A549 (cell line): ENCODE results near the gene LMBR1. TPM values are rescaled to one million over a fixed set of nuclear protein-coding genes. Genes with fewer than 3 reads are reported as not detected.
A peak's percentile ranks its signal among the peaks of the same experiment; 100 is the strongest.

Experiments used
- ATAC-seq, 2 experiments: fragments of 200-7000 bp in 1 of 2; fragments of >200 bp in 1 of 2; cut with Nextera tagmentation in 1 of 2; cut with Tn5 transposase in 1 of 2; 3 replicates each; pipeline versions ENCODE4 v1.8.0 to v1.9.1; 2018 to 2020; ENCODE audit warnings: mild to moderate bottlenecking in 1 of 2, moderate library complexity in 1 of 2
- CTCF ChIA-PET: fragments of 300-600 bp; sonication (Branson Sonifier 250); formaldehyde crosslinking; extraction: SDS; loops from one replicate; lab custom pipeline; 2021; ENCODE audit warnings: antibody characterized with exemption, inconsistent platforms; lab: Yijun Ruan, JAX
- POLR2A ChIA-PET: fragments of 350-600 bp; formaldehyde crosslinking; extraction: SDS; loops from one replicate; lab custom pipeline; 2021; ENCODE audit warnings: antibody characterized with exemption, inconsistent platforms; lab: Yijun Ruan, JAX
- DNase-seq, 2 experiments: peaks; one replicate each; pipeline versions ENCODE4 v3.0.0 to v3.0.0-alpha.2; 2011 to 2016; ENCODE audit warnings: low read depth in 1 of 2, low spot score in 1 of 2
- FAIRE-seq: peaks from 2 replicates; lab custom pipeline; 2011; peaks lifted over from hg19 to GRCh38; lab: Jason Lieb, UNC
- H3K27ac ChIP-seq, 2 experiments: fragments of >200 bp; sonication (Bioruptor Twin); formaldehyde crosslinking; 3 replicates each; pipeline ENCODE4 v1.5.1; 2016 to 2017
- H3K4me1 ChIP-seq: fragments of >200 bp; sonication (Bioruptor Twin); formaldehyde crosslinking; 3 replicates; pipeline ENCODE4 v1.6.1; 2016
- H3K4me2 ChIP-seq: fragments of >200 bp; sonication (Bioruptor Twin); formaldehyde crosslinking; 3 replicates; pipeline ENCODE4 v1.6.1; 2016
- H3K4me3 ChIP-seq: fragments of >200 bp; sonication (Bioruptor Twin); formaldehyde crosslinking; 3 replicates; pipeline ENCODE4 v1.5.1; 2016
- H3K9me3 ChIP-seq: fragments of >200 bp; sonication (Bioruptor Twin); formaldehyde crosslinking; 3 replicates; pipeline ENCODE4 v1.6.1; 2016
- CBX2 ChIP-seq: fragments of 200-600 bp; sonication (generic); IDR thresholded peaks from 2 replicates; pipeline ENCODE4 v1.6.1; 2016; ENCODE audit warnings: low read depth, mild to moderate bottlenecking, borderline replicate concordance
- CBX8 ChIP-seq: fragments of 200-600 bp; sonication (generic); IDR thresholded peaks from 2 replicates; pipeline ENCODE4 v1.6.1; 2016
- FOSB ChIP-seq: fragments of 250-450 bp; sonication (Bioruptor Pico); IDR thresholded peaks from 2 replicates; pipeline ENCODE4 v1.5.0; 2020; ENCODE audit warnings: mild to moderate bottlenecking, moderate library complexity
- FOXS1 ChIP-seq: fragments of 250-450 bp; sonication (Bioruptor Pico); IDR thresholded peaks from 2 replicates; pipeline ENCODE4 v1.5.0; 2020; ENCODE audit warnings: mild to moderate bottlenecking, moderate library complexity
- GATA3 ChIP-seq: IDR thresholded peaks from 2 replicates; pipeline ENCODE4 v1.6.1; 2012; ENCODE audit warnings: borderline replicate concordance
- HOXA7 ChIP-seq: fragments of 250-450 bp; sonication (Bioruptor Pico); IDR thresholded peaks from 2 replicates; pipeline ENCODE4 v1.5.0; 2020; ENCODE audit warnings: mild to moderate bottlenecking, moderate library complexity
- HOXB13 ChIP-seq: fragments of 250-450 bp; sonication (Bioruptor Pico); IDR thresholded peaks from 2 replicates; pipeline ENCODE4 v1.5.0; 2020; ENCODE audit warnings: low read depth, mild to moderate bottlenecking, moderate library complexity
- MAFK ChIP-seq: fragments of 450-650 bp; IDR thresholded peaks from 2 replicates; pipeline ENCODE4 v1.6.1; 2014; ENCODE audit not compliant: partially characterized antibody
- MAZ ChIP-seq: fragments of 150-350 bp; IDR thresholded peaks from 2 replicates; pipeline ENCODE4 v1.6.1; 2014; ENCODE audit warnings: antibody characterized with exemption, low read depth, low read length, borderline replicate concordance
- POLR2A ChIP-seq: IDR thresholded peaks from 2 replicates; pipeline ENCODE4 v1.6.1; 2012; ENCODE audit warnings: mild to moderate bottlenecking, low read length
- RCOR1 ChIP-seq: fragments of 150-350 bp; IDR thresholded peaks from 2 replicates; pipeline ENCODE4 v1.6.1; 2014; ENCODE audit warnings: antibody characterized with exemption, low read length, low read depth
- TFCP2L1 ChIP-seq: fragments of 250-450 bp; sonication (Bioruptor Pico); IDR thresholded peaks from 2 replicates; pipeline ENCODE4 v1.5.0; 2021; ENCODE audit warnings: mild to moderate bottlenecking
- ZFP36 ChIP-seq: fragments of 450-650 bp; IDR thresholded peaks from 2 replicates; pipeline ENCODE4 v1.6.1; 2014; ENCODE audit warnings: borderline replicate concordance; ENCODE audit not compliant: partially characterized antibody
- ZNF302 ChIP-seq: fragments of 250-450 bp; sonication (Bioruptor Pico); IDR thresholded peaks from 2 replicates; pipeline ENCODE4 v1.9.0; 2021; ENCODE audit warnings: inconsistent platforms, mild to moderate bottlenecking, moderate library complexity
- ZSCAN20 ChIP-seq: fragments of 250-450 bp; sonication (Bioruptor Pico); IDR thresholded peaks from 2 replicates; pipeline ENCODE4 v1.8.0; 2022; ENCODE audit warnings: mild to moderate bottlenecking, moderate library complexity
- WGBS: methylation state at CpG from one replicate; pipeline ENCODE4 v1.1.6; 2017; ENCODE audit errors: missing lambda C conversion rate; 5-methylcytosine and 5-hydroxymethylcytosine counted together
- polyA plus RNA-seq, 4 experiments: library from polyadenylated mRNA; depleted of rRNA in 3 of 4; stranded (reverse); fragments of >200 nt; fragmentation: RNase III in 1 of 4; extraction: RNeasy Plus Mini Kit Qiagen cat#74134 plus additional on column Dnase treatment in 1 of 4; gene quantifications; 2 replicates in 3 of 4; 3 replicates in 1 of 4; pipeline ENCODE4 v1.2.3, GENCODE V29; 2011 to 2017
- TF ChIP-seq, protein P1 (sequence below): fragments of 450-650 bp; IDR thresholded peaks from 2 replicates; pipeline ENCODE4 v1.6.1; 2014; ENCODE audit warnings: antibody characterized with exemption
- TF ChIP-seq, protein P2 (sequence below): IDR thresholded peaks from 2 replicates; pipeline ENCODE4 v1.6.1; 2012; ENCODE audit warnings: low read depth, borderline replicate concordance
- TF ChIP-seq, protein P3 (sequence below): fragments of 250-450 bp; sonication (Bioruptor Pico); IDR thresholded peaks from 2 replicates; pipeline ENCODE4 v1.5.0; 2021; ENCODE audit warnings: mild to moderate bottlenecking, moderate library complexity, borderline replicate concordance

LMBR1 gene
- polyA plus RNA-seq, 2 of the 4 experiments (the other 2 are of a cell fraction): 33.2 to 42.3 TPM

DNA sequence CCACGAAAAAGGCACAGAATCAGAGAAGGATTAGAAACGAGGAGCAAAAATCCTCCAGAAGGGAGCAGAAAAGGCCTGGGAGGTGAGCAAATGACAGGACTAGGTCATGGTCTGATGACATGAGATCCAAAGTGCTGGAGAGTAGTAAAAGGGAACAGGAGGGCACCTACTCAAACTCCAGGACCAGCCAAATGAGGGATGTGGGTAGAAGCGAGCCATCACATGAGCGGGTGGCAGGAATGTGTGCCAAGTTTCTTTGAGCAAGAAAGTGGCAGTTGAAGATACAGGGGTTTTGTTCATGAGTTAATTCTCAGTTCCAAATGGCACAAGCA, 139.8 kb downstream of the LMBR1 start (continued):
- TF ChIP-seq, protein P1, sequence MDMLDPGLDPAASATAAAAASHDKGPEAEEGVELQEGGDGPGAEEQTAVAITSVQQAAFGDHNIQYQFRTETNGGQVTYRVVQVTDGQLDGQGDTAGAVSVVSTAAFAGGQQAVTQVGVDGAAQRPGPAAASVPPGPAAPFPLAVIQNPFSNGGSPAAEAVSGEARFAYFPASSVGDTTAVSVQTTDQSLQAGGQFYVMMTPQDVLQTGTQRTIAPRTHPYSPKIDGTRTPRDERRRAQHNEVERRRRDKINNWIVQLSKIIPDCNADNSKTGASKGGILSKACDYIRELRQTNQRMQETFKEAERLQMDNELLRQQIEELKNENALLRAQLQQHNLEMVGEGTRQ: no peak
- TF ChIP-seq ZNF302 (CRISPR knock-in tag) (no peak), HOXA7 (no peak)

DNA sequence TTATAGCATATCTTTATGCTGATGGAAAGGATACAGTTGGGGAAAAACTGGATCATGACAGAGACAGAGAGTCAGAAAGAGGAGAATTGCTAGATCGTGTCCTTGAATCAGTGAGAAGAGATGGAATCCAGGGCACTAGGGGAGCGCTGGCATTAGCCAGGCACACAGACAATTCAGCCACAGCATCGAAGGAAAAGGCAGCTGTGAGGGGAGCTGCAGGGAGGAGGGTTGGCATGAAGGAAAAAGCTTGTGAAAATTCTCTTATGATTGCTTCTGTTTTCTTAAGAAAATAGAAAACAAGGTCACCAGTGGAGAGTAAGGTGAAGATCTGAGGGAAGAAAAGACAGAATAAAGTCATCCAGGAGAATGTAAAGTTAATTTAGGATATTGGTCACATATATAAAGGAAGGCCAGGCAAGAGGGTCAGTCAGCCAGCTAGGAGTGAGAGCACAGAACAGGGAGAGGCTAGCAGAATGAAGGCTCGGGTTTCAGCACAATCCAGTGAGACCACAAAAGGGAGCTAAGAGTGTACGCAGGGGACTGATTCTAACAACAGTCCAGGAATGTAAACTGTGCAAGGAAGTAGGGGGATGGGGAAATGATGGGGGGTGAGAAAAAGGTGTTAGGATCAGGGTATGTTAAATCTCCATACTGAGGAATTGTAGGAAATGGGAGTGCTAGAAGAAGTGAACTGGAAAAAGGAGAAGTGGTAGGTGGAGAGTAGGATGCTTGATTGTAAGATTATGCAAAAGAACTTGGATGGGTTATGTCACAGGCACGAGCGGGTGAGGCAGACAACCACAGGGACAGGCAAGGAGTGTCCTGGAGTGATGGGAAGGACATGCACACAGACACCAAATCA, 140.4 kb downstream of the LMBR1 start:
- no peak for ATAC-seq
- peaks cover 5% of the 10 kb centered on the region for H3K4me1 ChIP-seq
- no peak for TF ChIP-seq GATA3
- no peak for TF ChIP-seq ZFP36
- TF ChIP-seq MAZ: no peak
- no peak for TF ChIP-seq FOSB (CRISPR knock-in tag)
- TF ChIP-seq, all 56 proteins: peak for 0
- no peaks in the 10 kb centered on the region for H3K9me3 ChIP-seq
- H3K27ac ChIP-seq: no peak overlapping the region
- DNase-seq: no peak
- 90% methylated on average over 7 of the region's 7 CpGs for WGBS
- H3K4me3 ChIP-seq: no peak overlapping the region
- H3K4me2 ChIP-seq: no peak overlapping the region
- no peak for FAIRE-seq
- CTCF ChIA-PET: interaction anchor here (0.5 to 0.9 kb wide), 2 partner anchors 11 to 226 kb away, joined by 3 to 6 read pairs; no protein-coding TSS in a partner anchor
- POLR2A ChIA-PET: no interaction called here

DNA sequence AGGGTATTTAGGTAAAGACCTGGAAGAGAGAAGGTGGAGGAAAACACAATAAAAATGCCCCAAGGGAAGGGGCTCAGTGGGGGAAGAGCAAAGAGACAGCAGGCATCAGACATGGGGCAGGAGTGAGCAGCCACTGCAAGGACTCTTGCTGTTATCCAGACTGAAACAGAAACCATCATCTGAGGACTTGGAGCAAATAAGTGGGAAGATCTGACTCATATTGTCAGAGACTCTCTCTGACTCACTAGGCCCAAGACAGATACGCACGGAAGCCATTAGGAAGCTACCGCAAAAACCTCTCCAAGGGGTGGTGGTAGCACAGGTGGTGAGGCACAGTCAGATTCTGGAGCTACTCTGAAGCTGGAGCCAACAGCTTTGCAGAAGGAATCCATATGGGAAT, 141.7 kb downstream of the LMBR1 start:
- POLR2A ChIA-PET: no interaction called here
- FAIRE-seq (no peak), DNase-seq (peak in 1 of 2 experiments; percentile 17), ATAC-seq (peak; percentile 50 to 70; a peak in 4 of 6 replicates)
- CTCF ChIA-PET: no interaction called here
- H3K4me1 ChIP-seq: peaks cover 8% of the 10 kb centered on the region
- no peak overlapping the region for H3K4me3 ChIP-seq
- TF ChIP-seq RCOR1 (no peak), POLR2A (no peak), HOXB13 (CRISPR knock-in tag) (no peak), ZSCAN20 (no peak), CBX2 (no peak), CBX8 (no peak), FOXS1 (CRISPR knock-in tag) (no peak), TFCP2L1 (CRISPR knock-in tag) (no peak)
- TF ChIP-seq, protein P2, sequence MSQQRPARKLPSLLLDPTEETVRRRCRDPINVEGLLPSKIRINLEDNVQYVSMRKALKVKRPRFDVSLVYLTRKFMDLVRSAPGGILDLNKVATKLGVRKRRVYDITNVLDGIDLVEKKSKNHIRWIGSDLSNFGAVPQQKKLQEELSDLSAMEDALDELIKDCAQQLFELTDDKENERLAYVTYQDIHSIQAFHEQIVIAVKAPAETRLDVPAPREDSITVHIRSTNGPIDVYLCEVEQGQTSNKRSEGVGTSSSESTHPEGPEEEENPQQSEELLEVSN: no peak
- TF ChIP-seq, protein P3, sequence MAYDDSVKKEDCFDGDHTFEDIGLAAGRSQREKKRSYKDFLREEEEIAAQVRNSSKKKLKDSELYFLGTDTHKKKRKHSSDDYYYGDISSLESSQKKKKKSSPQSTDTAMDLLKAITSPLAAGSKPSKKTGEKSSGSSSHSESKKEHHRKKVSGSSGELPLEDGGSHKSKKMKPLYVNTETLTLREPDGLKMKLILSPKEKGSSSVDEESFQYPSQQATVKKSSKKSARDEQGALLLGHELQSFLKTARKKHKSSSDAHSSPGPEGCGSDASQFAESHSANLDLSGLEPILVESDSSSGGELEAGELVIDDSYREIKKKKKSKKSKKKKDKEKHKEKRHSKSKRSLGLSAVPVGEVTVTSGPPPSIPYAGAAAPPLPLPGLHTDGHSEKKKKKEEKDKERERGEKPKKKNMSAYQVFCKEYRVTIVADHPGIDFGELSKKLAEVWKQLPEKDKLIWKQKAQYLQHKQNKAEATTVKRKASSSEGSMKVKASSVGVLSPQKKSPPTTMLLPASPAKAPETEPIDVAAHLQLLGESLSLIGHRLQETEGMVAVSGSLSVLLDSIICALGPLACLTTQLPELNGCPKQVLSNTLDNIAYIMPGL (CRISPR knock-in tag): no peak
- H3K9me3 ChIP-seq: no peaks in the 10 kb centered on the region
- no peak overlapping the region for H3K27ac ChIP-seq
- H3K4me2 ChIP-seq: no peak overlapping the region
- 75% methylated on average over 3 of the region's 3 CpGs for WGBS

DNA sequence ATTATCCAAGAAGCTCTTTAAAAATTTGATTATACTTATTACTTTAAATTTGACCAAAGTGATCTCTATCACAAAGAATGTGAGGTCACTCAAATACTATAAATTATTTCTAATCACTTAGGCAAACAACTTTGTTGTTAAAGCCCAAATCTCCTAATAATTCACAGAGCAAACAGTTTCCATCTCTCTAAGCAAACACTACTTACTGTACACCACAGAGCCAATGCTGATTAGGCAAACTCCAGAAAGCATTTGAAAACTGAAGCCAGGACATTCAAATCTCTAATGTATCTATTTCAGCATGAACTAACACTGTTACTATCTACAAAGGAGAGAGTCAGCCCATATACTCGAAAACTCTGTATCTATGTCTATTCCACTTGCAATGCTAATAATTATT, 145.3 kb downstream of the LMBR1 start:
- no peak overlapping the region for H3K4me2 ChIP-seq
- H3K4me3 ChIP-seq: no peak overlapping the region
- peaks cover 8% of the 10 kb centered on the region for H3K4me1 ChIP-seq
- CTCF ChIA-PET: no interaction called here
- no peak overlapping the region for H3K27ac ChIP-seq
- DNase-seq: no peak
- no peak for ATAC-seq
- no peaks in the 10 kb centered on the region for H3K9me3 ChIP-seq
- POLR2A ChIA-PET: no interaction called here
- TF ChIP-seq MAFK: peak; percentile 1
- TF ChIP-seq GATA3: no peak
- no peak for FAIRE-seq
- WGBS: 79% methylated on average over 1 of the region's 1 CpG
